ENCODE measurements around the gene QRICH1. TPM values are rescaled to one million over a fixed set of nuclear protein-coding genes. Genes with fewer than 3 reads are reported as not detected.
"Not testable (repeated sequence)": the region's sequence is repeated elsewhere in the genome, so short reads cannot be mapped to it uniquely, and the experiment has no call there.

The QRICH1 gene
- total RNA-seq, 1 experiment from 2014 or later: 123 TPM

- peaks cover 27% of the 10 kb centered on the region for H3K36me3 Mint-ChIP-seq
- peak overlapping the region; percentile 38 for H3K4me3 Mint-ChIP-seq
- CTCF ChIA-PET: interaction anchor here (9.3 kb wide), 1 partner anchor 13 kb away, joined by 124 read pairs; the partner anchor contains the start of gene NDUFAF3
- POLR2A ChIA-PET: interaction anchor here (4.0 to 4.6 kb wide), 2 partner anchors 8 to 13 kb away, joined by 40 to 81 read pairs; partner anchors contain the start of genes DALRD3 and NDUFAF3
- TF ChIP-seq AR (CRISPR knock-in tag; IDR thresholded peaks at IDR 0.05): no peak
- no peak for TF ChIP-seq FOXK1 (CRISPR knock-in tag; IDR thresholded peaks at IDR 0.05)
- no peak for TF ChIP-seq ETV6 (CRISPR knock-in tag; IDR thresholded peaks at IDR 0.05)
- TF ChIP-seq CDX4 (CRISPR knock-in tag; IDR thresholded peaks at IDR 0.05; ENCODE audit: borderline replicate concordance): no peak
- TF ChIP-seq PRRX2 (CRISPR knock-in tag; IDR thresholded peaks at IDR 0.05): no peak
- peaks cover 15% of the 10 kb centered on the region for H3K4me1 Mint-ChIP-seq
- no peak overlapping the region for H3K27ac Mint-ChIP-seq
- no peaks in the 10 kb centered on the region for H3K27me3 Mint-ChIP-seq (ENCODE audit: low read depth)
- no peak for DNase-seq (ENCODE audit: low spot score)
- H3K9me3 Mint-ChIP-seq: no peaks in the 10 kb centered on the region
- ATAC-seq: no peak
Observed at GRCh38 chr3:49009396-49009795, 84.5 kb downstream of the QRICH1 start.

- Mint-ChIP-seq H3K36me3 (peaks cover 23% of the 10 kb centered on the region), H3K27ac (peak overlapping the region; percentile 91), H3K4me1 (peaks cover 15% of the 10 kb centered on the region), H3K4me3 (peak overlapping the region; percentile 99)
- CTCF ChIA-PET: interaction anchor here (1.6 to 9.3 kb wide), 4 partner anchors 14 to 441 kb away, joined by 4 to 124 read pairs (median 56); partner anchors contain the start of genes ARIH2, NDUFAF3 and P4HTM
- not testable (repeated sequence) for DNase-seq (ENCODE audit: low spot score); H3K9me3 Mint-ChIP-seq; ATAC-seq; H3K27me3 Mint-ChIP-seq (ENCODE audit: low read depth)
- POLR2A ChIA-PET: interaction anchor here (1.0 to 4.6 kb wide), 3 partner anchors 9 to 19 kb away, joined by 3 to 81 read pairs (median 40); partner anchors contain the start of genes DALRD3, NDUFAF3 and P4HTM
Observed at GRCh38 chr3:49008627-49009026, 85.2 kb downstream of the QRICH1 start.

GRCh38 chr3:49007771-49008528, 85.9 kb downstream of the QRICH1 start:
- H3K9me3 Mint-ChIP-seq: no peaks in the 10 kb centered on the region
- H3K4me1 Mint-ChIP-seq: peaks cover 15% of the 10 kb centered on the region
- POLR2A ChIA-PET: interaction anchor here (0.9 to 4.6 kb wide), 14 partner anchors 10 to 462 kb away, joined by 3 to 81 read pairs (median 5); partner anchors contain the start of genes CELSR3, DAG1, DALRD3 and NDUFAF3
- peak; percentile 95 for DNase-seq (ENCODE audit: low spot score)
- H3K4me3 Mint-ChIP-seq: peak overlapping the region; percentile 99
- CTCF ChIA-PET: interaction anchor here (0.5 to 9.3 kb wide), 15 partner anchors 10 to 1395 kb away, joined by 3 to 124 read pairs (median 6); partner anchors contain the start of genes ARIH2, CELSR3, DALRD3 and NCKIPSD
- H3K36me3 Mint-ChIP-seq: peaks cover 20% of the 10 kb centered on the region
- H3K27ac Mint-ChIP-seq: peak overlapping the region; percentile 100
- no peaks in the 10 kb centered on the region for H3K27me3 Mint-ChIP-seq (ENCODE audit: low read depth)
- peak; percentile 75 for ATAC-seq
- TF ChIP-seq ETV6 (CRISPR knock-in tag; IDR thresholded peaks at IDR 0.05): no peak
- TF ChIP-seq ZNF425 (CRISPR knock-in tag; conservative IDR thresholded peaks at IDR 0.05): no peak
- TF ChIP-seq ERG (CRISPR knock-in tag; IDR thresholded peaks at IDR 0.05): peak; percentile 79
- TF ChIP-seq TEAD4 (CRISPR knock-in tag; IDR thresholded peaks at IDR 0.05): no peak
- TF ChIP-seq HMGXB4 (CRISPR knock-in tag; IDR thresholded peaks at IDR 0.05): peak; percentile 4; the same call in 1 of the 2 replicates
- TF ChIP-seq ZNF416 (CRISPR knock-in tag; IDR thresholded peaks at IDR 0.05): peak; percentile 39; the same call in 1 of the 2 replicates
- TF ChIP-seq ZNF671 (CRISPR knock-in tag; IDR thresholded peaks at IDR 0.05): 0 out of 2 replicates have a peak, but pooled peaks have one; percentile 1

All from WTC11 (cell line).